CD14-positive monocyte (primary cell): ENCODE measurements around the gene CCDC12. TPM values are rescaled to one million over a fixed set of nuclear protein-coding genes. Genes with fewer than 3 reads are reported as not detected.
A peak's percentile ranks its signal among the peaks of the same experiment; 100 is the strongest.

Experiments
- DNase-seq, 3 donors: peaks; one replicate each; pipeline ENCODE4 v3.0.0-alpha.2; 2011 to 2022
- H2AFZ ChIP-seq: 2 replicates; pipeline ENCODE4 v1.6.0; 2012; ENCODE audit warnings: mild to moderate bottlenecking, low read depth, low read length, inconsistent platforms; ENCODE audit not compliant: insufficient read depth, poor library complexity, severe bottlenecking
- H3K27ac ChIP-seq, 2 donors: 1 replicate in 1 of 2; 2 replicates in 1 of 2; pipeline ENCODE4 v1.5.1; 2012 to 2013; ENCODE audit warnings: low read length in 2 of 2, control low read depth in 1 of 2, inconsistent platforms in 1 of 2, low read depth in 1 of 2, mild to moderate bottlenecking in 1 of 2
- H3K27me3 ChIP-seq, 2 donors: one replicate each; pipeline versions ENCODE4 v1.6.0 to v1.6.1; 2011 to 2013; ENCODE audit warnings: low read length in 2 of 2; ENCODE audit not compliant: control insufficient read depth in 2 of 2, insufficient read depth in 2 of 2
- H3K36me3 ChIP-seq, 2 donors: replicated peaks in 1 of 2; 1 replicate in 1 of 2; 2 replicates in 1 of 2; pipeline versions ENCODE4 v1.5.1 to v1.6.1; 2012 to 2013; ENCODE audit warnings: low read length in 2 of 2, control low read depth in 1 of 2, inconsistent platforms in 1 of 2, mild to moderate bottlenecking in 1 of 2; ENCODE audit not compliant: insufficient read depth in 2 of 2, control insufficient read depth in 1 of 2
- H3K4me1 ChIP-seq, 2 donors: 1 replicate in 1 of 2; 2 replicates in 1 of 2; pipeline versions ENCODE4 v1.5.1 to v1.6.1; 2012 to 2013; ENCODE audit warnings: low read length in 2 of 2, control low read depth in 1 of 2, inconsistent platforms in 1 of 2, mild to moderate bottlenecking in 1 of 2, moderate library complexity in 1 of 2; ENCODE audit not compliant: insufficient read depth in 2 of 2, control insufficient read depth in 1 of 2
- H3K4me2 ChIP-seq: replicated peaks from 2 replicates; pipeline ENCODE3; 2012; ENCODE audit warnings: low read length, moderate library complexity, mild to moderate bottlenecking; ENCODE audit not compliant: poor library complexity, severe bottlenecking; ENCODE audit errors: extremely low read depth
- H3K4me3 ChIP-seq, 3 experiments: fragments of 200-600 bp in 1 of 3; sonication (generic) in 1 of 3; replicated peaks in 1 of 3; 1 replicate in 2 of 3; 2 replicates in 1 of 3; pipeline ENCODE4 v1.5.1; 2011 to 2013; ENCODE audit warnings: low read length in 3 of 3, mild to moderate bottlenecking in 3 of 3, control low read depth in 2 of 3, low read depth in 2 of 3, inconsistent platforms in 1 of 3, moderate library complexity in 1 of 3
- H3K79me2 ChIP-seq: 2 replicates; pipeline ENCODE4 v1.6.0; 2012; ENCODE audit warnings: mild to moderate bottlenecking, control low read depth, inconsistent platforms, low read length, moderate library complexity; ENCODE audit not compliant: insufficient read depth
- H3K9ac ChIP-seq: 2 replicates; pipeline ENCODE4 v1.6.0; 2017; ENCODE audit warnings: low read length, mild to moderate bottlenecking; ENCODE audit not compliant: insufficient read depth, poor library complexity, severe bottlenecking
- H3K9me3 ChIP-seq, 2 donors: replicated peaks in 1 of 2; 1 replicate in 1 of 2; 2 replicates in 1 of 2; pipeline versions ENCODE4 v1.5.1 to v1.6.1; 2012 to 2013; ENCODE audit warnings: low read length in 2 of 2, control low read depth in 1 of 2; ENCODE audit not compliant: control insufficient read depth in 1 of 2, insufficient read depth in 1 of 2
- H4K20me1 ChIP-seq: 2 replicates; pipeline ENCODE4 v1.6.0; 2012; ENCODE audit warnings: mild to moderate bottlenecking, low read length, control low read depth, moderate library complexity; ENCODE audit not compliant: insufficient read depth
- H3K27ac Mint-ChIP-seq, 7 donors: one replicate each; pipeline ENCODE4 v1.8.0; 2020; ENCODE audit warnings: mild to moderate bottlenecking in 7 of 7, mixed read lengths in 7 of 7, moderate library complexity in 6 of 7, inconsistent platforms in 2 of 7
- H3K27me3 Mint-ChIP-seq, 3 donors: one replicate each; pipeline ENCODE4 v1.8.0; 2021 to 2022; ENCODE audit warnings: low read depth in 3 of 3, mild to moderate bottlenecking in 3 of 3, mixed read lengths in 3 of 3, moderate library complexity in 3 of 3, inconsistent platforms in 1 of 3
- H3K36me3 Mint-ChIP-seq, 2 donors: one replicate each; pipeline ENCODE4 v1.8.0; 2020; ENCODE audit warnings: mixed read lengths in 2 of 2, inconsistent platforms in 1 of 2, mild to moderate bottlenecking in 1 of 2
- H3K4me1 Mint-ChIP-seq: one replicate; pipeline ENCODE4 v1.8.0; 2020; ENCODE audit warnings: mild to moderate bottlenecking, mixed read lengths
- H3K4me3 Mint-ChIP-seq, 2 donors: one replicate each; pipeline ENCODE4 v1.8.0; 2020; ENCODE audit warnings: mild to moderate bottlenecking in 2 of 2, mixed read lengths in 2 of 2, moderate library complexity in 1 of 2
- H3K9me3 Mint-ChIP-seq, 7 donors: one replicate each; pipeline ENCODE4 v1.8.0; 2020 to 2022; ENCODE audit warnings: mixed read lengths in 7 of 7, mild to moderate bottlenecking in 6 of 7, moderate library complexity in 6 of 7, inconsistent platforms in 2 of 7
- WGBS: methylation state at CpG from one replicate; pipeline ENCODE4 v1.1.5; 2013; ENCODE audit warnings: missing lambda C conversion rate; ENCODE audit not compliant: insufficient coverage; 5-methylcytosine and 5-hydroxymethylcytosine counted together
- intact Hi-C, 2 donors: fragments of 100-400 bp; cut with micrococcal nuclease; formaldehyde crosslinking; loops; one replicate each; pipeline versions ENCODE4 v1.15.0 to v1.15.1; 2023
- polyA plus RNA-seq, 3 donors: library from polyadenylated mRNA; depleted of rRNA in 1 of 3; unstranded in 2 of 3; stranded (reverse) in 1 of 3; fragments of 300-500 nt in 2 of 3; fragments of >200 nt in 1 of 3; fragmentation: Illumina TruSeq in 2 of 3; gene quantifications; 1 replicate in 2 of 3; 2 replicates in 1 of 3; pipeline ENCODE4 v1.2.3, GENCODE V29; 2012 to 2021
- TF ChIP-seq, protein P1 (sequence below): fragments of 200-600 bp; IDR thresholded peaks from one replicate; pipeline ENCODE4 v1.8.0; 2022; ENCODE audit warnings: antibody characterized with exemption, mild to moderate bottlenecking

Gene CCDC12
- polyA plus RNA-seq, 3 donors, result 50.1 to 70.7 (median 55.8) TPM

DNA sequence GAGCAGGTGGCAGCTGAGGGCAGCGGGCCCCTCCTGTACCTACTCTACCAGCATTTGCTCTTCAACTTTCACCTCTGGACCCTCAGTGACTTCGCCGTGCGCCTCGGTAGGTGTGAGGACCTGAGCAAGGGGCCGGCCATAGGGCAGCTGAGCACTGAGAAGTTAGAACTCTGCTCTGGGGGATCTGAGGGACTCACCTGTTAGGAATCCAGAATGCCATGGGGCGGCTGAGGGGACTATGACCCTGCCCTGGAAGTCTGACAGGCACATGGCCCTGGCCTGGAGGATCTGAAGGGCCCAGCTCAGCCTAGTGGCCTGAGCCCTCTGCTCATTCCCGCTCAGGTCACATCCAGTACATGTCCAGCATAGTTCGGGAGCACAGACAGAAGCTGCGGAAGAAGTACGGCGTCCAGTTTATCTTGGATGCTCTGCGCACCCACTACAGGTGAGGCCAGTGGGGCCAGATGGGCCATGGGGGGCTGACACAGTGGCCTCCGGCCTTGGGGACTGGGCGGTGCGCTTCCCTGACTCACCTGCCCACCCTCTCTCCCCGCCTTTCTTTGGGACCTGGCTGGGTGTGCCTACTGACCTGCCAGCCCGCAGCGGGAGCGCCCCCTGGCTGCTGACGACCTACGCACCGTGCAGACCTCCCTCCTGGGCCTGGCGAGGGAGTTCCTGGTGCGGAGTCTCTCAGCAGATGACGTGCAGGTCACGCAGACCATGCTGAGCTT, 21.7 kb upstream of the CCDC12 start:
- Histone ChIP-seq H3K27me3 (no peaks in the 10 kb centered on the region), H3K4me3 (no peak overlapping the region), H3K9me3 (no peaks in the 10 kb centered on the region), H3K27ac (peak overlapping the region in 1 of 2 donors; percentile 59), H4K20me1 (peaks cover 100% of the 10 kb centered on the region), H3K36me3 (peaks cover 100% of the 10 kb centered on the region in 2 donors), H3K4me2 (no peak overlapping the region), H3K9ac (no peak overlapping the region), H2AFZ (no peak overlapping the region), H3K4me1 (peaks cover 0 to 12% of the 10 kb centered on the region in 2 donors), H3K79me2 (peaks cover 32% of the 10 kb centered on the region)
- TF ChIP-seq, protein P1, sequence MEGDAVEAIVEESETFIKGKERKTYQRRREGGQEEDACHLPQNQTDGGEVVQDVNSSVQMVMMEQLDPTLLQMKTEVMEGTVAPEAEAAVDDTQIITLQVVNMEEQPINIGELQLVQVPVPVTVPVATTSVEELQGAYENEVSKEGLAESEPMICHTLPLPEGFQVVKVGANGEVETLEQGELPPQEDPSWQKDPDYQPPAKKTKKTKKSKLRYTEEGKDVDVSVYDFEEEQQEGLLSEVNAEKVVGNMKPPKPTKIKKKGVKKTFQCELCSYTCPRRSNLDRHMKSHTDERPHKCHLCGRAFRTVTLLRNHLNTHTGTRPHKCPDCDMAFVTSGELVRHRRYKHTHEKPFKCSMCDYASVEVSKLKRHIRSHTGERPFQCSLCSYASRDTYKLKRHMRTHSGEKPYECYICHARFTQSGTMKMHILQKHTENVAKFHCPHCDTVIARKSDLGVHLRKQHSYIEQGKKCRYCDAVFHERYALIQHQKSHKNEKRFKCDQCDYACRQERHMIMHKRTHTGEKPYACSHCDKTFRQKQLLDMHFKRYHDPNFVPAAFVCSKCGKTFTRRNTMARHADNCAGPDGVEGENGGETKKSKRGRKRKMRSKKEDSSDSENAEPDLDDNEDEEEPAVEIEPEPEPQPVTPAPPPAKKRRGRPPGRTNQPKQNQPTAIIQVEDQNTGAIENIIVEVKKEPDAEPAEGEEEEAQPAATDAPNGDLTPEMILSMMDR, result peak; percentile 91
- peak; percentile 46 to 64 (median 52) for DNase-seq
- no peak overlapping the region for H3K4me3 Mint-ChIP-seq
- intact Hi-C loops, result loop anchor here (5.0 kb wide), 2 partner anchors 76 to 291 kb away; no protein-coding TSS in a partner anchor
- H3K27ac Mint-ChIP-seq, result peak overlapping the region in 6 of 7 donors; percentile 62 to 87 (median 70)
- 58% methylated on average over 26 of the region's 27 CpGs for WGBS
- peaks cover 80 to 99% of the 10 kb centered on the region in 2 donors for H3K36me3 Mint-ChIP-seq
- H3K9me3 Mint-ChIP-seq, result peaks cover 0 to 2% (median 0%) of the 10 kb centered on the region in 7 donors
- H3K27me3 Mint-ChIP-seq, result no peaks in the 10 kb centered on the region
- H3K4me1 Mint-ChIP-seq, result peaks cover 15% of the 10 kb centered on the region

GRCh38 chr3:46997453-46998091, 21.0 kb upstream of the CCDC12 start:
- Mint-ChIP-seq H3K4me1 (peaks cover 15% of the 10 kb centered on the region), H3K27me3 (peaks cover 0 to 1% (median 0%) of the 10 kb centered on the region in 3 donors), H3K36me3 (peaks cover 79 to 99% of the 10 kb centered on the region in 2 donors), H3K4me3 (no peak overlapping the region), H3K27ac (peak overlapping the region in 6 of 7 donors; percentile 45 to 87 (median 64)), H3K9me3 (peaks cover 0 to 2% (median 0%) of the 10 kb centered on the region in 7 donors)
- no peak overlapping the region for H3K4me3 ChIP-seq
- no peak overlapping the region for H3K9ac ChIP-seq
- H3K4me1 ChIP-seq, result peaks cover 0 to 12% of the 10 kb centered on the region in 2 donors
- DNase-seq, result no peak
- intact Hi-C loops, result loop anchor here (5.0 kb wide), 2 partner anchors 75 to 290 kb away; no protein-coding TSS in a partner anchor
- H3K79me2 ChIP-seq, result peaks cover 36% of the 10 kb centered on the region
- TF ChIP-seq, protein P1, result no peak
- no peaks in the 10 kb centered on the region for H3K27me3 ChIP-seq
- no peak overlapping the region for H3K4me2 ChIP-seq
- H3K36me3 ChIP-seq, result peaks cover 100% of the 10 kb centered on the region in 2 donors
- H3K27ac ChIP-seq, result peak overlapping the region in 1 of 2 donors; percentile 59
- H2AFZ ChIP-seq, result no peak overlapping the region
- H3K9me3 ChIP-seq, result no peaks in the 10 kb centered on the region
- peaks cover 100% of the 10 kb centered on the region for H4K20me1 ChIP-seq
- WGBS, result 56% methylated on average over 13 of the region's 13 CpGs
